Mammary epithelial cell (primary cell): ENCODE data around the gene LRP2.

ENCODE experiments used
- CTCF ChIP-seq, 2 donors: IDR thresholded peaks in 1 of 2; conservative IDR thresholded peaks in 1 of 2; 2 replicates each; pipeline ENCODE4 v1.5.1; 2011 to 2012; ENCODE audit warnings: inconsistent platforms in 2 of 2, low read length in 2 of 2, mild to moderate bottlenecking in 2 of 2, control low read depth in 1 of 2, low read depth in 1 of 2; ENCODE audit not compliant: insufficient read depth in 1 of 2; ENCODE audit errors: extremely low read depth in 1 of 2
- EZH2 ChIP-seq: IDR thresholded peaks from 2 replicates; pipeline ENCODE4 v1.6.1; 2012; ENCODE audit warnings: low read length, inconsistent platforms, borderline replicate concordance

- TF ChIP-seq CTCF (conservative IDR thresholded peaks at IDR 0.05 in 1 of 2, IDR thresholded peaks at IDR 0.05 in 1 of 2; ENCODE audit: extremely low read depth in 1 of 2, insufficient read depth in 1 of 2, low read depth in 1 of 2, low read length in 2 of 2) (no peak), EZH2 (no peak)
Measured at GRCh38 chr2:169294001-169294675, 68.2 kb downstream of the LRP2 start.
